AG04449 (cell line): ENCODE measurements around the gene FIBCD1.

Experiments used
- CTCF ChIA-PET: fragments of 350-600 bp; formaldehyde crosslinking; extraction: SDS; loops from one replicate; lab custom pipeline; 2021; ENCODE audit warnings: antibody characterized with exemption; lab: Yijun Ruan, JAX
- POLR2A ChIA-PET: fragments of 400-600, 350-600 bp; formaldehyde crosslinking; extraction: SDS; loops from one replicate; lab custom pipeline; 2020; ENCODE audit warnings: antibody characterized with exemption, inconsistent platforms; lab: Yijun Ruan, JAX
- DNase-seq: peaks from one replicate; pipeline ENCODE4 v3.0.0-alpha.2; 2010; ENCODE audit warnings: low read depth, low spot score
- H3K4me3 ChIP-seq: 2 replicates; pipeline ENCODE4 v1.5.1; 2011; ENCODE audit warnings: low read depth, mild to moderate bottlenecking, control low read depth, low read length
- TF ChIP-seq, protein P1 (sequence below): IDR thresholded peaks from one replicate; pipeline ENCODE4 v1.5.1; 2011; ENCODE audit warnings: mild to moderate bottlenecking, moderate library complexity, low read length, control low read depth, inconsistent platforms; ENCODE audit not compliant: insufficient read depth; ENCODE audit errors: missing control alignments

Gene FIBCD1

DNA sequence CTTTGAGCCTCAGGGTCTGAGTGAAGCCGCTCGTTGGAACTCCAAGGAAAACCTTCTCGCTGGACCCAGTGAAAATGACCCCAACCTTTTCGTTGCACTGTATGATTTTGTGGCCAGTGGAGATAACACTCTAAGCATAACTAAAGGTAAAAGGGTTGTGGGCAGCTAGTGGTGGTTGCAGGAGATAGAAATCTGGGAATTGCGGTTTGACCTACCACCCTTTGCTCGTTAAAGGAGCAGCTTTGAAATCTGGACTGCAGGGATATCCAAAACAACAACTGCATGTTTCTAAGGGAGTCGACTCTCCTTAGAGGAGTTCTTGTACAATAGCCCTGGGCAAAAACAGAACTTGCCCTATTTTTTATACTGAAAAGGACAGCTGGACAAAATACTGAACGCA is 85.0 kb downstream of the FIBCD1 start:
- TF ChIP-seq, protein P1, sequence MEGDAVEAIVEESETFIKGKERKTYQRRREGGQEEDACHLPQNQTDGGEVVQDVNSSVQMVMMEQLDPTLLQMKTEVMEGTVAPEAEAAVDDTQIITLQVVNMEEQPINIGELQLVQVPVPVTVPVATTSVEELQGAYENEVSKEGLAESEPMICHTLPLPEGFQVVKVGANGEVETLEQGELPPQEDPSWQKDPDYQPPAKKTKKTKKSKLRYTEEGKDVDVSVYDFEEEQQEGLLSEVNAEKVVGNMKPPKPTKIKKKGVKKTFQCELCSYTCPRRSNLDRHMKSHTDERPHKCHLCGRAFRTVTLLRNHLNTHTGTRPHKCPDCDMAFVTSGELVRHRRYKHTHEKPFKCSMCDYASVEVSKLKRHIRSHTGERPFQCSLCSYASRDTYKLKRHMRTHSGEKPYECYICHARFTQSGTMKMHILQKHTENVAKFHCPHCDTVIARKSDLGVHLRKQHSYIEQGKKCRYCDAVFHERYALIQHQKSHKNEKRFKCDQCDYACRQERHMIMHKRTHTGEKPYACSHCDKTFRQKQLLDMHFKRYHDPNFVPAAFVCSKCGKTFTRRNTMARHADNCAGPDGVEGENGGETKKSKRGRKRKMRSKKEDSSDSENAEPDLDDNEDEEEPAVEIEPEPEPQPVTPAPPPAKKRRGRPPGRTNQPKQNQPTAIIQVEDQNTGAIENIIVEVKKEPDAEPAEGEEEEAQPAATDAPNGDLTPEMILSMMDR: no peak
- DNase-seq: no peak
- ChIA-PET POLR2A (no interaction called here), CTCF (interaction anchor here (1.0 to 7.8 kb wide), 6 partner anchors 8 to 153 kb away, joined by 3 to 85 read pairs (median 6); no protein-coding TSS in a partner anchor)
- no peak overlapping the region for H3K4me3 ChIP-seq

DNA sequence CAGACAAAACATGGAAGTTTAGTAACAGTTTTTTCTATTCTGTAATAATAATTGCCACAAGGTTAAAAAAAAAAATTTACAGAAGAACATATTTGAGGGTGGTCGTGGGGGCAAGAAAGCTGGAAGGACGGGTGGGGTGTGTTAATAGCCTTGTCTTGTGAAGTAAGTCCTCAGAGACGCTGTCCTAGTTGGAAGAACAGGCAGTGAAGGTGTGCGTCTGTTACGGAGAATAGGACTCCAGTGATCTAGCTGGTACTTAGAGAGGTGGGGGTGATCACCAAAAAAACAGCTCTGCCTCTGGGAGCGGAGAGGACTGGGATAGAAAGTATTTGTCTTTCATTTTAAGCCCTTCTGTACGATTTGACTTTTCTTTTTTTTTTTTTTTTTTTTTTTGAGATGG is 86.2 kb downstream of the FIBCD1 start:
- POLR2A ChIA-PET: no interaction called here
- no peak overlapping the region for H3K4me3 ChIP-seq
- TF ChIP-seq, protein P1: no peak
- DNase-seq: no peak
- CTCF ChIA-PET: interaction anchor here (0.9 to 7.8 kb wide), 8 partner anchors 12 to 194 kb away, joined by 3 to 85 read pairs (median 4); no protein-coding TSS in a partner anchor
